GM21367 (cell line): ENCODE results near the gene USH2A.

Source experiments
- ATAC-seq: cut with Tn5 transposase; IDR thresholded peaks from one replicate; pipeline ENCODE4 v1.9.1; 2021; ENCODE audit not compliant: unreplicated experiment

Gene USH2A

DNA sequence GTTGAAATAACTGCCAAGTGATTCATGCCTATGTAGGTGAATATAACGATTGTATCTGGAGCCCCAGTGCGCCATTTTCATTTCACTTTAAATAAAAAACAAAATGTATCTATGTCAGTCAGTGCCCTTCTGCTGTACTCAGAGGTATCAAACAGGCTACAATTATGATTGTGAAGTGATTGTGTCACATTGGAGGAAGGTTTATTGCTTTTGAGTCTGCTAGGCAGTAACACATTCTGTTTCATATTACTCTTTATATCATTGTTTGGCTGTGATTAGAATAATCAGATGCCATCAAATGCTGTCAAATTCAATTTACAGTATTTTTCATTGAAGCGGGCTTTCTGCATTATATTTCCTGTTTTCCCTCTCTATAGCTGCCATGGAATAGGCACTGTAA lies 684.2 kb downstream of the USH2A start:
- ATAC-seq, result no peak

DNA sequence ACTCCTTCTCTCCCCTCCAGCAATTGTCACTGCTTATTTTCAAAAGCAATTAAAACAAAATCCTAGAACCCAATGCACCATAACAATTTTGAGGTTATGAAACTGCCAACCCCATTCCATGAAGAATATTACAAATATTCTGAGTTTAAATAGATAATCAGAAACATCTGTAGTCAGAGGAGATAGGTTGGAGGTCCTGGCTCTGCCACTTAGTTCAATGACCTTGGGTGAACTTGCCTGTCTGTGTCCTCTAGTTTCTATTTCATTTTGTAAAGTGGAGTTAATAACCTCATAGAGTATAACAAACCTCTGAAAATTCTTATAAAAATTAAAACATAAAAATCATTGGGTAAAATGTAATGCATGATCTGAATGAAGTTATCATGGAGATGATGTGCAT lies 691.5 kb downstream of the USH2A start:
- no peak for ATAC-seq

DNA sequence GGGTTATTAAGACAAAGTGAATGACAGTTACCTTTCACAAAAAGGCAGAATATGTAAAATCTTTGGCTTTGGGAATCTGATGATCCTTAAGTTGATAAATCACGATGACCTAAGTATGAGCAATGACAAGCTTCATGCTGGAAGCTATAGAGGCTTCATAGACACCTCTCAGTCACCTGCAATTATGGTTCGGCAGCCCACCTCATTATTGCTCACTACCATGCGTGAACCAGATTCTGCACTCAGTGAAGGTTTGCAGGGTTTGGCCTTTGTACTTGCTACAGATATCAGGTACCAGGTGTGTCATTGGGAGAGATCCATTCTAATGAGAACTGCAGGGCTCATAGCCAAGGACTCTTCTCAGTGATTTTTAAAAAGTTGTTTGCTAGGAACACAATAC lies 692.6 kb downstream of the USH2A start:
- ATAC-seq, result no peak

DNA sequence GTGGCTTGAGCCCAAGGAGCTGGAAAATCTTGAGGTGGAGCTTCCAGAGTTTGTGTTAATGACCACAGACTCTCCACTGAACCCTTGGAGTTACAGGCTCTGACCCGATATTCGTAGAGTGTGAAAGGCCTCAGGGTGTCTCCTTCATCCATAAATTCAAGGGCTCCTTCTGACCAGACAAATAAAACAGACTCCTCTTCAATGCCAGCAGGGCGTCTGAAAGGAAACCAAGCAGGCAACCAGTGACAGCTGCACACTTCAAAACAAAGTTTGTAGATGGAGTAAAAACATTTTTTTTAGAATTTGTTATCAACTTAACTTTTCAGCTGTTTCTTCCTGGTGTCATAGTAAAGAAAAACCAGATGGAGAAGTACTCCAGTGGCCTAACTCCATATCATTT lies 695.1 kb downstream of the USH2A start:
- ATAC-seq, result no peak

DNA sequence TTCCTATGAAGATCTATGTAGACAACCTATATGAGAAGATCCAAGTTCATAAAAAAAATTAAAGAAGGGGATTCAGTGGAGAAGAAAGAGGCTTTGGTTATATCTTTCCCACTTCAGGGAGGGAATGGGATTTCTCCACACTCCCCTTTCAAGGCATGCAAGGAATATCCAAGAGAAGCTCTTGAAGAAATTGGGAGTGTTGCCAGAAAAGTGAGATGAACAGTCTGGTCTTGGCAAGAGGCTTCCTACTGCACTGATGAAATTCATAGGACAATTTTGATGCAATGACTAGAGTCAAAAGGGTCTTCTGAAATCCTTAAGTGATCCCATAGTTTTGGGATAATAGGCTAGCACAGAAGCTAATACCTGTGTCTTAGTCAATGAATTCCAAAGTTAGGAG lies 703.1 kb downstream of the USH2A start:
- ATAC-seq, result no peak

DNA sequence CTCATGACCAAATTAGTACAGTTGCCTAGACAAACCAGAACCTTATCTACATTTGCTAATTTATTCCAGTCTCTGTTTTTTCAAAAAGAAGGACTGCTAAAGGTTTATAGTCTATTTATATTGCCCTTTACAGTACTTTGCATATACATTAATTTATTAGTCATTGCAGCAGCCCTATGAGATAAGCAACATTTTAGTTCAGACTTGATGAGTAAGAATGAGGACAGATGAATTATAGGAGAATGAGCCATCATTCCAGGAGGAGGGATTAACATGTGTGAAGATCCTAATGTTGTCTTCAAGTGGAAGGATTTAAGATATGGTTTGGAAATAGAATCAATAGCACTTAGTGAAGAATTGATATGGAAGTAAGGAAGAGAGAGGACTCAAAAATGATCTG lies 703.7 kb downstream of the USH2A start:
- ATAC-seq, result no peak

DNA sequence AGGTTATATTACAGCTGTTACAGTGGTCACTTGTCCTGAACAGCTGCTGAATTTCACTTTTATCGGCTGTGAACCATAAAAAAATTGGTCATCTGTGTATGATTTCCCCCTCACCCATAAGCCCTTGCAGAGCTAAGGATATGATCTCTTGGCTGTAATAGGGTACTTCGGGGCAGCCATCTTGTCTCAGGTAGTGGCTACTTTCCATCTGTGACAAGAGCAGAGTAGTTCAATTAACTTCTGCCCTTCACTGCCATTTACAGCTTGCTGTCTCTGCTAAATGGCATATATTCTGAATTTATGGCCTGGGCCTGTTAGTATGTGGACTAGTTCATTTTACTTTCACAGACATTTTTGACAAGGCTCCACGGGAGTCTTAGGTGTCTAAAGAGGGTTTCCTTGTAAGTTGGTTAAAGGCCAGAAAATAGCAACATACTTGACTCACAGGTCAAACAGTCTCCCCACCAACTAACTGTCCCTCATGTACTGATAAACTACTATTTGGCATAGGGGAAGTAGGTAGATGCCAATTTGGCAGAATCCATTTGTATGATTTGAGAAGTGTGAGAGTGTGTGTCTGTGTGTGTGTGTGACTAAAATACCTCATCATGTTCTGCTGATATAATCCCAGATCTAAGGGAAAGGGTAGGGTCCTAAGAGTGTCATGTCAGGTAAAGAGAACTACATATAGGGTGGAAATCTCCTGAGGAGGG lies 704.5 kb downstream of the USH2A start:
- ATAC-seq, result no peak

DNA sequence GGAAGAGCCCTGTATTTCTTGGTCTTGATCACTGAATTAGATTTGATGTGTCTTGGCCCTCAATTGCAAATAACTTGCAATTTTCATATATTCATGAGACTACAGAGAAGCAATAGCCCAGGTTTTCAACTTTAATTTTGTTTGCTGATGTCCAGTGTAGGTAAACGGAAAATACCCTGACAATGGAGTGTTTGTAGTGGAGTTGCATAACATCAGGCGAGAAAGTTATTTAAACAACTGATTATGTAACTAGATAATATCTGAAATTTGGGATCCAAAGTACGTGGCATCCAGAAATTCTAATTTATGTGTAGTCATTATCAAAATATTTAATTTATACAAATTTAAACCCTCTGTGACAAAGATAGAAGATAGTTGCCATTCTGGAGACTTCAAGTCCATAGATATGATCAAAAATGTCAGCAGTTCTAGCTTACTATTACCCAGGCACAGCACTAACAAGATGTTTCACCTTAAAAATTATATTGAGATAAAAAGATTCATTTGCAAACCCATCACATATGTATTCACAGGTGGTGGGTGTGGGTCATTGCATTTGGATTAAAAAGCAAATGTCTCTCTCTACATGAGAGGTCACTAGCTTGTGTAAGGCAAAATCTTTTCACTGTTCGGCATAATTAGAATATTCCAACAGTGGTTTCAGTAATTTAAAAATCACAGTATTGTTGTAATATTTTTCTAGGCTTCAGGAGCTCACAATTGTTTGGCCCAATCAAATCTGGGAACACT lies 705.4 kb downstream of the USH2A start:
- no peak for ATAC-seq

DNA sequence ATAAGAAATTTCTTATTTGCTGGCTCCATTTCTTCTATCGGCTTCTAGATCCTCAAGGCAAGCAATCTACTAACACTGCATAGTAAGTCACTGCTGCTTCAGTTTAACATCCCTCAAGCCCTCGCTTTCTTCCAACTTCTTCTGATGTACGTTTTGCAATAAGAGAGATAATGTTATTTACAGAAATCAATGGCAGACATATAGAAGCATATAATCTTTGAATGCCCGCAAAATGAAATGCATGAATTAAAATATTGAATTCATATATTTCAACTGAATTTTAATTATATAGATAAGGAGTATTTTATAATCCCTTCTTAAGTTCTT lies 712.4 kb downstream of the USH2A start:
- ATAC-seq, result no peak

DNA sequence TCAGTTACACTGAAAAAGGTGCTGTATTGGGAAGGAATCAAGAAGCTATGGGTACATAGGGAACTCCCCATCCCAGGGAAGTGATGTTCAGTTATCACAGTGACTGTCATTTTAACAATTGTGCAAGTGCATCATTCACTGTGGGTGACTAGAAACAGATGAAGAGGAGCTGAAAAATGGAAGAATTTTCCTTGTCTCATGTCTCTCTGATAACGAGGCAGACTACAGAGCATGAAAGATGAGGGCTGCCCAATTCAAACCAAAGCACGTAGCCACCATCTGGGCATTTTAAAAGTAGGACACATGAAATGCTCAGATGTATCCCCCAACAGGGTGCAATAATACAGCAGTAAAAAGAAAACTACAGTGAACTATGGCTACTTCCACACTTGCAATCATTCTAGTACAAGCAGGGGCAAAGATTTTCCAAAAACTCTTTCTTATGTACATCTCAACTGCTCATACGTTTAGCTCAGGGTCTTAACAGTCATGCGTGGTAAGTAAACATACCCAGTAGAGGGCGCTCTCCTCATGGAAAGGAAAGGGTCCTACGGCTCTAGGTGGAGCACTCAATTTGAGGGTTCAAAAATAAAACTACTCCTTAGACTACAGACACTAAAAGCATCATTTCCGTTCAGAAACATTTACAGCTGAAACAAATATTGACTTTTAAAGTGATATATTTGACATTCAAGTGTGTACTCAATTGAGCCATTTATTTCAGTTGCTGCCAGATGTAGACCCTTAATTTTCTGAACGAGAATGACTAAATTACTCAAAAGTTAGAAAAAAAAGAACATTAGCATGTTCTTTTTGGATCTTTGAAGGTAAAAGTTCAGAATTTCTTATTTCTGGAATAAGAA lies 713.0 kb downstream of the USH2A start:
- peak; percentile 88 for ATAC-seq

DNA sequence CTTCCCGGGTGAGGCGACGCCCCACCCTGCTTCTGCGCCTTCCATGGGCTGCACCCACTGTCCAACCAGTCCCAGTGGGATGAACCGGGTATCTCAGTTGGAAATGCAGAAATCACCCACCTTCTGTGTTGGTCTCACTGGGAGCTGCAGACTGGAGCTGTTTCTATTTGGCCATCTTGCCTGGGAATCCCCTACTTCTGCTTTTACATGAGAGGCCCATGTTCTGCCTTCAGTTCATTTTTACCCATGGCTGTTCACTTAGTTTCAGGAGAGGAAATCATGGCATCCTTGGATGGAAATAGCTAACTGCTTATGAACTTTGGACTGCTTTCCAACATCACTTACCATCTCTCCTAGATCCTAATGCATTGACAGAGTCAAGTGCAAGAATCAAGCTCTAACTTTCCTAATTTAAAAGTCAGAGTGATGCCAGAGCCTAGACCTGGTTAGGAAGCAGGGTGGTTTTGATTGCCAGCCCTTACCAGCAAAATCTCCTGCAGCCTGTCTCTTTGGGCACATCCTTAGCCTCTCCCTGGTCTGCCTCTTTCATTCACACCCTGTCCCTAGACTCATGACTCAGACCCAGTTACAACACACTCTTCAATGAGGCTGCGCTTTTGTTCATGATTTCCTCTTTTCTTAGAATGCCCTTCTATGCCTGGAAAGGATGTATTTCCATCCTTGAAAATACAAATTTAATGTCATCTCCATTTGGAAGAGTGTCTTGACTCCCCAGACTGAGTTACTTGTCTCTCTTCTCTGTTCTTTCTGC lies 719.0 kb downstream of the USH2A start:
- no peak for ATAC-seq

DNA sequence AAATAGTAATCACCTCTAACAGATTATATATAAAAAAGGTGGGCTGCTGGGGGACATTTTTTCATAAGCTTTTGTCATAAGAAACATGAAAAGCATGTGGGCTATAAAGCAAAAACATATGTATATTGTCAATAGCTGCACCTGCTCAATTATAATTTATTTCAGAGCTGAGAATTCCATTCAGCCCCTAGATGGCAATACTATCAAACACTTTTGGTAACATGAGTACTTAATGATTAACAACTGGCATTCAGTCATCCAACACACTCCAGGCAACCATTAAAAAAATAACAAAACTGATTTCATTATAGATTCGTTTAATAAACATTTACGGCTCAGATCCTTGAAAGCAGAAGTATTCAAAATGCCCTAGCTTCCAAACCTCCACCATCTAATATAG lies 741.0 kb downstream of the USH2A start:
- no peak for ATAC-seq

DNA sequence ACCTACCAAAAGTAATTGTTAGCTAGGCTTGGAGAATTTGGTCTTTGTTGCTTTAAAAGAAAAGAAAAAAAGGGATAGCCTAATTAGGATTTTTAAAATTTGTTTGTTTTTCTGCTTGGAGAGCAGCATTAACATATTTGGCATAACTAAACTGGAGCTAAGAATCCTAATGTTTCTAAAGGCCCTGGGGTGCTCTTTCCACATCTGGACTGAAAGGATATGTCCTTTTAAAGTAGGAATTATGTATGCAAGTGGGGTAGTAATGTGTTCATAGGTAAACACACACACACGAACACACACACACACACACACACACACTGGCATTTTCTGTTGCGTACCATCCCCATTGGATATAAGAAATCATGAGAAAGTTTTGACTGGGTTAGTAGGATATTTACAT lies 742.2 kb downstream of the USH2A start:
- ATAC-seq, result no peak

DNA sequence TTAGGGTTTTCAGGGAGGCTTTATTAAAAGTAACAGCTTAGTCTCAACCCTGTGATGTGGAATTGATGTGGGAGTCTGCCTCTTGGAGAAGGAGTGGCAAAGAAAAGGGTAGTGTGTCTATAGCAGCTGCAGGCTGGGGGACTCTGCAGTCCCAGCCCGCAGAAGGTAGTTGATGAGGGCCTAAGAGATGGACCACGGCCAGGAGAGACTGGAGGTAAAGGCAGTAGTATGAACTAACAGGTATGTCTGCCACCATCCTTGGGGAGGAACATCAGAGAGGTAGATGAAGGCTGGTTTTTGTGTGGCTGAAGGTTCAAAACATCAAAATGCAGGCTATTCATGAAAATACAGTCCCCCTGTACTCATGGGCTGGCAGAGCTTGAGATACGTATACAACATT lies 744.0 kb downstream of the USH2A start:
- no peak for ATAC-seq

DNA sequence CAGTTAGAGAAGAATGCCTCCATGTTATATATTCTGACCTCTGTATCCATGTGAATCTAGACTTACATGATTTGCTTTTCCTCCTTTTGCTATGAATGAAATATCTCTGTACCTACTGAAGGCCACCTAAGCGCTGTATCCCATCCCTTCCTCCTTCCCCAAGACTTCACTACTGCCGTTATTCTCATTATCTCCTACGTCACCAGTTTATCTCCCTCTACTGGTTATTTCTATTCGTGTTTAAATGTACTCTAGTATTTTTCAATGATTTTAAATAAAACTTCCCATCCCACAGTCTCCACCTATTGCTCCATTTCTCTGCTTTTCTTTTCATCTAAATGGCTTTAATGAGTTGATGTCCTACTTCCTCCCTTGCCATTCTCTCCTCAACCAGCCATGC lies 746.1 kb downstream of the USH2A start:
- no peak for ATAC-seq

DNA sequence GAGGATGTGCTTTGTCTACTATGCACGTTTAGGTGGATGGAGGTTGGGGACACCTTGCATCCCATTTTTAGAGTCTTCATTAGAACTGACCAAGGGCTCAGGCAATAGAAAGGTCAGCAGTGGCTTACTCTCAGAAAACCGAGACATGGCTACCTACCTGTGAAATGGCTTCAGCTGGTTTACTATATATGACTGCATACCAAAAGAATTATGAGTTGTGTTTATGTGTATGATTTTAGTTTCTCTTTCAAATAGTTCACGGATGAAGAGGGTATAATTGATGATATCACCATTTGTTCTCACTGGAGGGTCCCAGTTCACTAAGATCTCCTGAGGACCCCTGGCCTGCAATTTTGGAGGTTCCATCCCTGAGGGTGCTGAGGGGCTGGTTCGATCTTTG lies 749.3 kb downstream of the USH2A start:
- ATAC-seq, result no peak

DNA sequence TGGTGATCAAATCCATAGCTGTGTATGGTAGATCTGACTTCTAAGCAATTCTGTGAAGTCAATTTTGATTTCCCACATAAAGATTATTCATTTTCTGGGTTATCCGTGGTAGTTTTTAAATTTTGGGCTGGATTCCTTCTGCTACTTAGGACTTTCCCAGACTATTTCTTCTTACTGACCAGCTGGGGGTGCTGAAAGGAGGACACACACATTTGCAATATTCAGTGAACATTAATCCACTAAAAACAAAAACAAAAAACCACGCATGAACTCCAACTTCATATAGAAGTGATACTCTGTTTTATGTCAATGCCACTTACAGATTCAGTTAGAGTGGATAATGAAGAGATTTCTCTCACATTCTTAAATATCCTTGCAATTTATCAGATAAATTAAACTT lies 750.8 kb downstream of the USH2A start:
- ATAC-seq, result no peak

DNA sequence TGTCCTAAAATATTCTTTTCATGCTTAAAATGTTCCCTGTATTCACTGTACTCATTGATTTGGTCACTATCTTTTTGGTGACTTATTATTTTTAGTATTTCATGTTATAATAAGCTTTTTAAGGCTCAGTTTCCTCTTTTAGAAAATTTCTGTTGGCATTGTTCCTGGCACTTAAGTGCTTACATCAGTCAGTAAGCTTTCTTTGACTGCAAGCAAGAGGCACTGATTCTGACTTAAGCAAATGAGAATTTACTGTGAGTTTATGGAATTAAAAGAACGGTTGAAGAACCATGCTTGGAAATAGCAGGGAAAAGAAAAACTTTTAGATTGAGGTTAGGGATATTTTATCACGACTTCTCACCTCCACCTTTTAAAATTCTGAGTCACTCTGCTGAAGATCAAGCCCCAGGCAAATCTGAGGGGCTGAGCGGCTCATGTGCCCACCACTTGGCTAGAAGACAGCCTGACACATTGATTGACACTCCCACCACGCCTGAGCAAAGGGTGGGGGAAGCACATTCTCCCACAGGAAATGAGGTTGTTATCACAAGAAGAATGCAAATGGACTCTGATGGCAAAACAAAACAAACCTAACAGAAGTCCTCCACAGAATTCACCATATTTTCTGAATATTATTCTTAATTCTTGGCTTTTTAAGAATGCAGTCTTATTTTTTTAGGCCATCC lies 753.3 kb downstream of the USH2A start:
- no peak for ATAC-seq

DNA sequence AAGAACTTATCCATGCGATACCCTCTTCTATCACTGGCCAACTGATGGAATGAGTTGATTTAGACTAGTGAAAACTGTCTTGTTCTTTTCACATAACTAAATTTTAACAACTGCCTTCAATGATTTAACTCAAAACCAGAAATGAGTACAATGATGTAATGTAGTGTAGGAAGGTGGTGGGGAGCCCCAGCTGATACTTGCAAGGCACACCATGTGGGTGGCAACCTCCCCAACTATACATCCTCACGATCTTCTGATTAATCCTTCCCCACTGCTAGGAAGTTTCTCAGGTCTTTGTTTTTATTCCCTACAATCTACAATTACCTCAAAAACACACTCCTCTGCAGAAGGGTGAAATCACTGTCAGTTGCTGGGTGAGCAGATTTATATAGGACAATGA lies 755.5 kb downstream of the USH2A start:
- no peak for ATAC-seq

DNA sequence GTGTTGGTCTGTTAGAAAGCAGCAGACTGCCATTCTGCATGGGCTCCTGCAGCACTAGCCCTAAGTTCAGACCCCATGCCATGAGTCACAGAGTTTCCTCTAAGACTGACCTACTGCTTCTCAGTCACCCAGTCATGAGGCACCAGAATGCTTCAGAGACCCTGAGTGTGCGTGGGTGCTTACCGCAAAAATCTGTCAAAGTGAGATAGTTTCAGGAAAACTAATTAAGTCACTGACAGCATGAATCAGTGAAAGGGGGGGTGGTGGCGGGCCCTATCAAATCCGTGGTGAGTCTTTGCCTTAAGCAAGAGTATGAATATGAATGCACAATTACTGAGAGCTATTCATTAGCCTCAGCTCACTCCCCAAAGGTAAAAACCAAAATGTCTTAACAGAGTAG lies 758.0 kb downstream of the USH2A start:
- ATAC-seq, result no peak

DNA sequence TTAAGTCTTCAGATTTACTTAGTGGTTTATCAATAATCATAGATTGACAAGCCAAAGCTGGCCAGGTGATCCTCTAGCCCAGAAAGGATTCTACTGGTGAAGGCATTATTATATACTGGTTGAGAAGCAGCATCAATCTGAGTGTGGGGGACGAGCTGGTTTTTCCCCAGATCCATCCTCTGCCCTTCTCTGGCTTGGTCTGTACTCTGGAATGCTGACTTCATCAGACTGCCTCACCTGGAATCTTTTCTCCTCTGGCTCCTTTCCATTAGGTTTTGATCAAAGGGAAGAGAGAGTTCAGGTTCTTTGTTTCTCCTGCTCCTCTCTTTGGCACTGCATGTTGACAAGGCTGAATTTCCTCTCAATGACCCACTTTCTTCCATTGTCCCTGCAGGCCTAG lies 762.2 kb downstream of the USH2A start:
- ATAC-seq, result no peak
